GM19438 (cell line): ENCODE results near the gene ZNF529.
A peak's percentile ranks its signal among the peaks of the same experiment; 100 is the strongest.
"Not testable (repeated sequence)": the region's sequence is repeated elsewhere in the genome, so short reads cannot be mapped to it uniquely, and the experiment has no call there.

ENCODE experiments used
- ATAC-seq: cut with Tn5 transposase; IDR thresholded peaks from one replicate; pipeline ENCODE4 v1.9.1; 2021; ENCODE audit warnings: low read depth; ENCODE audit not compliant: unreplicated experiment

The ZNF529 gene

GRCh38 chr19:36573020-36573894 is at the start of gene ZNF529:
TSS of gene ZNF529 (minus strand) at chr19:36573292. CDS start at chr19:36572346, 946 bp downstream.
- ATAC-seq: peak; percentile 88

GRCh38 chr19:36605877-36606478 is 32.9 kb upstream of the ZNF529 start:
- ATAC-seq: no peak

DNA sequence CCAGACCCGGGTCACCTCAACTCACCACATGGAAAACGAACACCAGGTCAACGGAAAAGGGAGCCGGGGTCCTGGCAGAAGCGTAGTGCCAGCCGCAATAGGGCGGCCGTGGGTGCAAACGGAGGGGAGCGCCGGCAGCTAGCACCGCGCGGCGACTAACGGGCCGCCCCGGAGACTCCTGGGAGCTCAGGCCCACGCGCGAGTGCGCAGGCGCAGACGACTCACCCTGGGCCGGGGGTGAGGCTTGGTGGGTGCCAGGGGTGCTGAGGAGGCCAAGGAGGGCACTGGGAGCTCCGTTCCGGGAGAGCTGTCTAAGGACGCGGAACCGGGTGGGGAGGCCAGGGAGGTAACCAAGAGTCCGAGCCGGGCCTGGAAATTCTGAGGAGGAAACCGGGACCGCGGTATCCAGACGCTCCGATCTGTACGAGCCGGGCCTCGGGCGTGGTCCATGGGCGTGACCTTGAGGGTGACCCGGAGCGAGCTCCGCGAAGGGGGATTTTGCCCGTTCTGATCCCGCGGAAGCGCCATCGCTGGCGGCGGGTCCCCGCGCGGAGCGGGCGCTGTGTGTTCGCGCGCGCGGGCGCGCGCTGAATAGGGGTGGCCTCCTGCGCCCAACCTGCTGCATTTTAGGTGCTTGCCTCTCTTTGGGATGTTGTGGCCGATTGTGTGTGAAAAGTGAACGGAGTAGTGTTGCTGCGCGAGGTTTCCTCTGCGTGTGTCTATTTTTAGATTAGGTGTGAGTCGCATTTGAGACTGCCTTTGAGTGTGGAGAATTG is 32.2 kb upstream of the ZNF529 start, which contains the start of gene ZNF382:
Gene ZNF382 (plus strand): TSS at position 213 of the 776 bp plus-strand sequence. CDS start 4,602 bp downstream, outside the sequence.
- ATAC-seq: peak; percentile 64

DNA sequence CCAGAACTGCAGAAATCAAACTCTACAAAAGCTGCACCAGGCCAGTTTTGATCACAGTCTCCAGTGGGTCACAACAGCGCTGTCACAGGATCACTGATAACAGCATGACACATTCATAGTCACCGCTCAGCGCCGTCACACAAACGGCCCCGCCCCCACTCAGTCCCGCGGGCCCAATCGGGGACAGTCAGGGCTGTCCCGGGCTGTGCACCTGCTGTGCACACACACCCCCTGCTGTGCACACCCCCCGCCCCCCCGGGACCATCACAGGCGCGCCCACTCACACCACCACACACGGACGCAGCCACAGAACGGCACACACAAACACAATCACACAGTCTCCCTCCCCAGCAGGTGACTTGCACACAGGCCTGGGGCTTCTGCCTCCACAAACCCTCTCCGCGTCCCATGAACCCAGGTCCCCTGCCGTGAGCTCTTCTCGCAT is 31.6 kb upstream of the ZNF529 start:
- ATAC-seq: peak; percentile 80

DNA sequence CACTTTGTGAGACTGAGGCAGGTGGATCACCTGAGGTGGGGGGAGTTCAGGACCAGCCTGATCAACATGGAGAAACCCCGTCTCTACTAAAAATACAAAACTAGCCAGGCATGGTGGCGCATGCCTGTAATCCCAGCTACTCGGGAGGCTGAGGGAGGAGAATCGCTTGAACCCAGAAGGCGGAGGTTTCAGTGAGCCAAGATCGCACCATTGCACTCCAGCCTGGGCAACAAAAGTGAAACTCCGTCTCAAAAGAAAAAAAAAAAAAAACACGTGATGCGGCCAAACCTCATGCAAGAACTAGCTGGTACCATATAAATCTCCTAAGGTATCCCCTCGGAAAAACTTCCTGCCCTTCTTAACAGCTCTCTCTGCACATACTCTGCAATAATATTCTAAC is 29.6 kb upstream of the ZNF529 start:
- not testable (repeated sequence) for ATAC-seq

DNA sequence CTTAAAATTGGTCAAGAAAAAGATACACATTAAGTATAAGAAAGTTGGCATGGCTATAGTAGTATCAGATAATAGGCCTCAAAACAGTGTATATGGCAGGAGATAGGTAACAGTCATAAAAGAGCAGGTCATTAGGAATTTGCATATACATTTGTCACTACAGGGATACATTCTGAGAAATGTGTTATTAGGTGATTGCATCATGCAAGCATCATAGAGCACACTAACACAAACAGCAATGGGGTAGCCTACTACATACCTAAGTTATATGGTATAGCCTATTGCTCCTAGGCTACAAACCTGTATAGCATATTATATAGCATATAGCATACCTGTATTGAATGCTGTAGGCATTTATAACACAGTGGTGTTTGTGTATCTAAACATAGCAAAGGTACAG is 6.2 kb upstream of the ZNF529 start:
- ATAC-seq: no peak

DNA sequence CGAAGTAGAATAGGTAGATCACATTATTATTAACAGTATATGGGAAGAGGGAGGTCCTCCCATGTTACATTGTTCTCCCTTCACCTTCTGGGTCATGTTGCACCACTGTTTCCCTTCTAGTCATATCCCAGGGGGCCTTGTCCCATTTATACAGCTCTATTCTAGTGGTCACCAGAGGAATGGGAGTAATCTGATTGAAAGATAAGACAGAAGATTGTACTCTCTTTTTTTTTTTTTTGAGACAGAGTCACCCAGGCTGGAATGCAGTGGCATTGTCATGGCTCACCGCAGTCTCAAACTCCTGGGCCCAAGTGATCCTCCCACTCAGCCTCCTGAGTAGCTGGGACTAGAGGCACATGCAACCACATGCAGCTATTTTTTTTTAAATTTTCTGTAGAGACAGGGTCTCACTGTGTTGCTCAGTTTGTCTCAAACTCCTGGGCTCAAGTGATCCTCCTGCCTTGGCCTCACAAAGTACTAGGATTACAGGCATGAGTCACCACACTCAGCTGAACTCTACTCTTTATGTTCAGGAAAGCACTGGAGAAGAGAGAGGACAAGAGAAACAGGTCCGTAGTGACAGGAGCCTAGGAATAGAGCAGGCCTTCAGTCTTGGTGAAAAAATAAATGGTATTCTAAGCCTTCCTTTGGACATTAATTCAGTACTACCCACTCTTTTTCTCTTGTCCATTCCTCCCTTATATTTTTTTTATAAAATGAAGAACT is 4.3 kb upstream of the ZNF529 start:
- ATAC-seq: no peak

DNA sequence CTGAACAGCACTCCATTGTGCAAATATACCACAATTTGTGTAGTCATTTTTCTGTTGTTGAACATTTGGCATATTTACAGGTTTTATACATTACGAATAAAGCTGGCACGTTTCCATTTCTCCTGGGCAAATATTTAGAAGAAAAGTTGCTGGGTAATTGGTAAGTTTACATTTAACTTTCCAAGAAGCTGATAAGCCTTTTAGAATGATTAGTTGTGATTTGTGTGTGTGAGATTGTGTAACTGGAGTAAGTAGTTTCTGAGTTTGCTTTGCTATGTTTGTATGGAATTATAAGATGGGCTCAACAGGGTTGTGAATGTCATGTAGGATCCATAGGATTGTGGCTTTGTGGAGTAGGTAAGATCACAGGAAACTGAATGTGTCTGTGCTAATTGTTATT is 1.6 kb upstream of the ZNF529 start:
- no peak for ATAC-seq

DNA sequence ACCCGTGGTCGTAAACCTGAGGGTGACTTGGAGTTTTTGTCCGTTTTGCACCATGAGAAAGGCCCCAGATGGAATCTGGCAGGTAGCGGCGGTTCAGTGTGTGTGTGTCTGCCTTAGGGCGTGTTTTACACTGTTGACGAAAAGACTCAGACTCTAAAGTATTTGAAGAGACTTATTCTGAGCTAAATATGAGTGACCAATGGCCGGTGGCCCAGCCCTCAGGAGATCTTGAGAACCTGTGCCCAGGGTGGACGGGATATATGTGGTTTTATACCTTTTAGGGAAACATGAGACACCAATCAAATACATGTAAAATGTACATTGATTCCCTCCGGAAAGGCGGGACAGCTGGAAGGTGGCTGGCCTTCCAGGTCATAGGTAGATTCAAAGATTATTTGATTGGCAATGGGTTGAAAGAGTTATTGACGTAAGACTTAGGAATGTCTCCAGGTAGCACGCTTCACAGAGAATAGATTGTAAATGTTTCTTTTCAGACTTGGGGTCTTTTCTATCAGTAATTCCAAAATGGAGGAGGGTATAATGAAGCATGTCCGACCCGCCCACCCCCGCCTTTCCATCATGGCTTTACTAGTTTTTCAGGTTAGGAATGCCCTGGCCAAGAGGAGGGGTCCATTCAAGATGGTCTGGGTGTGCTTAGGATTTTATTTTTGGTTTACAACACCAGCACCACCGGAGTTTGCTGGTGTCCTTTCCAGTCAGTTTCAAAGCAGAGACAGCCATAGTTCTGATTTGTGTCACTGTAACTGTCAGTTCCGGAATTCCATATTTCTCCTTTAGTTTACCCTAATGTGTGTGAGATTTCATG is 1.0 kb upstream of the ZNF529 start:
- ATAC-seq: peak; percentile 8

DNA sequence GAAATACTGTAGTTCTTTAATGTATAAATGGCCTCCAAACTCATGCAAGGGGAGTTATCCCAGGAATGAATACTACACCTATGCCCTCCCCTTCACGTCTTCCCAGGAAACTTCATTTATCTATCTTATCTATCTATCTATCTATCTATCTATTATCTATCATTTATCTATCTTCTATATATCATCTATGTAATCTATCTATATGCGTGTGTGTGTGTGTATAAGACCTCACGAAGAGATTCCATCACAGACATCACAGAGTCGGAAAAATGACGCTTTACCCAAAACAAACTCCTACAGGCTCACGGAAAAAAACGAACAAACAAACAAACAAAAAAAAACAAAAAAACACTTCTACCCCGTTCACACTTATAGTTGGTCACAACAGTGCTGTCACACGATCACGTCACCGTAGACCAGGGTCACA is 486 bp downstream of the ZNF529 start:
- ATAC-seq: no peak

DNA sequence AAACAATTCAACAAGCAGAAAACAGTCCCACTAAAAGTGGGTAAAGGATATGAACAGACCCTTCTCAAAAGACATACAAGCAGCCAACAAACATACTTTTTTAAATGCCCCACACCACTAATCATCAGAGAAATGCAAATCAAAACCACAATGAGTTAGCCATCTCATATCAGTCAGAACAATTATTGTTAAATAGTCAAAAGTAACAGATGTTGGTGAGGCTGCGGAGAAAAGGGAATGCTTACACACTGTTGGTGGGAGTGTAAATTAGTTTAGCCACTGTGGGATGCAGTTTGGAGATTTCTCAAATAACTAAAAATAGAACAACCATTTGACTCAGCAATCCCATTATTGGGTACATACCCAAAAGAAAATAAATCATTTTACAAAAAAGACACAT is 8.7 kb downstream of the ZNF529 start:
- ATAC-seq: no peak

- ATAC-seq: no peak
These were observed 25.9 kb downstream of the ZNF529 start for GRCh38 chr19:36547001-36547732.

DNA sequence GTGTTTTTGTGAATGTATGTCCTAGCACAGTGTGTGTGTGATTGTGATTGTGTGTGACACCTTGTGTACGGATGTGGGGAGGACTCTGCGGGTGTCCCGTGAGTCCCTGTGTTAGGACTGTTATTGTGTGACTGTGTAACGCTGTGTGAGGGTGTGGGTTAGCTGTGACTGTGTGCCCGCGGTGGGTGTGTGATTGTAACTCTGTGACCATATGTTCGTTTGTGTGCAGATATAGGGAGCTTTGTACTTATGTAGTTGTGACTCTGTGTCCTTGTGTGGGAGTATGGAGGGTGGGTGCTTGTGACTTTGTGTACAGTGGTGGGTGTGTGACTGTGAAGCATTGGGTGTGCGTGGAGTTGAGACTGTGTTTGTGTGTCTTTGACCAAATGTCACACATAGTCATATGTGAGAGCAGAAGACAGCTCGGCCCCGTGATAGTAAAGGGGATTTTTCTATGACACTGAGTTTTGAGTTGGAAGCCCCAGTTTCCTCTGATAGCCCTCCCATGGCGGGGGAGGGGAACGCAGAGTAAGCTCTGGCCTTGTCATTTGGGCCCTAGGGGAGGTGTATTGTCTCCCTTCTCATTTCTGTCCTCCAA is 44.1 kb downstream of the ZNF529 start:
- ATAC-seq: peak; percentile 18

GRCh38 chr19:36528194-36528920 is 44.7 kb downstream of the ZNF529 start, which contains the start of gene ZNF260:
TSS of gene ZNF260 (minus strand) at chr19:36528271. CDS start at chr19:36515238, 13,033 bp downstream.
- ATAC-seq: peak; percentile 86

DNA sequence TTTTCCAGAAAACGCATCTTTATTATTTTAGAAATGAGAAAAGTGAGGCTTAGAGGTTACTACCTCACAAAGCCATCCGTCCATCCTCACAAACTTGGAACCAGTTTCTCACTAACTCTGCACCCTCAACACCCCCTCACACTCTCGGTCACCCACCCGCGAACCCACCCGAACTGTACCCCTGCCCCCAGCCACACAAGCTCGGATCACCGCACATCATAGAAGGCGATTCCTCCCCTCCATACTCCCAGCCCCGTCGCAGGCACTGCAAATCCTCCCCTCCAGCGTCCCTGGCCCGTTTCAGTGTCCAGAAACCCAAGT is 45.3 kb downstream of the ZNF529 start:
- no peak for ATAC-seq

DNA sequence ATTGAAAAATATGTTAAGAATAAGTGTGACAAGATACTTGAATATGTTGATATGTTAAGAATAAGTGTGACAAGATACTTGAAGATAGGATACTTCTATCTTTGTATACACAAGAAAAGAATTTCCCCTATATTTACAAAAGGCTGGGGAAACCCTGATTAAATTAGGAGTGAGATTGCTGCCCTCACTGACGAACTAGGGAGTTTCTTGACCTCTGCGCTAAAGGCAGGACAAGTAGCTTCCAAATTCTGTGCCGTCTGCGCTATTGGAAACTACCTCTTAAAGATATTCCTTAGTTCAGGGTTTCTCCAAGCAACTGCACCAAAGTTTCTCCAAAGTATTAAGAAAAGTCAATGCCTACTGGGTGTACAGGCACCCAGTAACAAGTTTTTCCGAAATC is 45.8 kb downstream of the ZNF529 start:
- no peak for ATAC-seq

DNA sequence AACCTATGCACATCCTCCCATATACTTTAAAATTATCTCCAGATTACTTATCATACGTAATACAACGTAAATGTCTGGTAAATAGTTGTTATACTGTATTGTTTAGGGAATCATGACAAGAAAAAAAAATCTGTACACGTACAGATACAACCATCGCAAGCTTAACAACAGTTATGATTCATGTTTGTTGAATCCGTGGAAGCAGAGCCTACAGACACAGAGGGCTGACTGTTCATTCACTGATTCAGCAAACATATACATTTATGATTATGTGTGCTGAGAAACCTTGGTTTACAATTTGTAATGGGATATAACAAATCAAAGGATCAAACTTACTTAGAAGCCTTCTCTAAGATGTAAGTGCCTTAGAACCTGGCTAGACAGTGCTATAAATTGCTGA is 46.5 kb downstream of the ZNF529 start:
- no peak for ATAC-seq

DNA sequence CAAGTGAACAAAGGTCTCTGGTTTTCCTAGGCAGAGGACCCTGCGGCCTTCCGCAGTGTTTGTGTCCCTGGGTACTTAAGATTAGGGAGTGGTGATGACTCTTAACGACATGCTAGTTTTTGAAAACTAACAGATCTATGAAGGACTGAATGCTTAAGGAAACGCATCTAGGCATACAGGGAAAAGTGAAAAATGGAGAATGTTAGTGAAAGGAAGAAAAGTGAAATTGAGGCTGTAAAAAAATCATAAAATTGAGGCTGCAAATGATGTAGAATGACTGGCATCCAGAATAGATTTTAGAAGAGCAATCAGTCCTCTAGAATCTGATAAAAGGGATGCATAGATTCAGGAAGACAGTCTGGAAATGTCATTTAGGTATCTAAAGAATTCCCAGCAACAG is 48.5 kb downstream of the ZNF529 start:
- no peak for ATAC-seq
